Activated naive CD8-positive, alpha-beta T cell treated with anti-CD3 and anti-CD28 coated beads, Interleukin-2, amount 10 ng/mL, durations not matched to agents 7 days and 5 days (primary cell): ENCODE measurements around the gene AKAP6. TPM values are rescaled to one million over a fixed set of nuclear protein-coding genes. Genes with fewer than 3 reads are reported as not detected.
A peak's percentile ranks its signal among the peaks of the same experiment; 100 is the strongest.

Experiments used
- ATAC-seq: fragments of 150-1000 bp; cut with Tn5 transposase; one replicate; pipeline ENCODE4 v1.10.0; 2021; ENCODE audit warnings: low read depth, moderate library complexity
- POLR2A ChIA-PET: fragments of 350-600 bp; sonication (Branson Sonifier 250); formaldehyde crosslinking; loops from one replicate; lab custom pipeline; 2021; ENCODE audit warnings: antibody characterized with exemption; lab: Charles Lee
- DNase-seq: peaks from one replicate; pipeline ENCODE4 v3.0.0; 2021
- H3K27ac Mint-ChIP-seq: one replicate; pipeline ENCODE4 v1.8.0; 2022; ENCODE audit warnings: mild to moderate bottlenecking, mixed read lengths
- H3K27me3 Mint-ChIP-seq: one replicate; pipeline ENCODE4 v1.8.0; 2022; ENCODE audit warnings: mild to moderate bottlenecking, moderate library complexity, mixed read lengths
- H3K36me3 Mint-ChIP-seq: one replicate; pipeline ENCODE4 v1.8.0; 2021; ENCODE audit warnings: mild to moderate bottlenecking, mixed read lengths
- H3K4me1 Mint-ChIP-seq: one replicate; pipeline ENCODE4 v1.8.0; 2021; ENCODE audit warnings: mixed read lengths
- H3K4me3 Mint-ChIP-seq: one replicate; pipeline ENCODE4 v1.8.0; 2022; ENCODE audit warnings: mild to moderate bottlenecking, moderate library complexity, mixed read lengths
- H3K9me3 Mint-ChIP-seq: one replicate; pipeline ENCODE4 v1.8.0; 2021; ENCODE audit warnings: mixed read lengths
- total RNA-seq, 2 experiments: library from RNA; stranded (reverse); gene quantifications; one replicate each; pipeline ENCODE4 v1.2.3, GENCODE V29; 2021

The AKAP6 gene
- total RNA-seq, 2 experiments from 2014 or later: 1.00 to 1.8 TPM

DNA sequence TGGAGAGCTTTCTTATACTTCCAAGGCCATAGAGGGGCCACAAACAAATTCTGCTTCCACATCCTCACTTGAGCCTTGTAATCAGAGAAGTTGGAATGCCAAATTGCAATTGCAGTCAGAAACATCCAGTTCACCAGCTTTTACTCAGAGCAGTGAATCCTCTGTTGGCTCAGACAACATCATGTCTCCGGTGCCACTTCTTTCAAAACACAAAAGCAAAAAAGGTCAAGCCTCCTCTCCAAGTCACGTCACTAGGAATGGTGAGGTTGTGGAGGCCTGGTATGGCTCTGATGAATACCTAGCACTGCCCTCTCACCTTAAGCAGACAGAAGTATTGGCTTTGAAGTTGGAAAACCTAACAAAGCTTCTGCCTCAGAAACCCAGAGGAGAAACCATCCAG, 217.1 kb downstream of the AKAP6 start:
- ATAC-seq (no peak), DNase-seq (no peak)
- Mint-ChIP-seq H3K27ac (no peak overlapping the region), H3K9me3 (no peaks in the 10 kb centered on the region), H3K27me3 (no peaks in the 10 kb centered on the region), H3K4me3 (no peak overlapping the region), H3K4me1 (peaks cover 3% of the 10 kb centered on the region), H3K36me3 (no peaks in the 10 kb centered on the region)
- POLR2A ChIA-PET: no interaction called here

DNA sequence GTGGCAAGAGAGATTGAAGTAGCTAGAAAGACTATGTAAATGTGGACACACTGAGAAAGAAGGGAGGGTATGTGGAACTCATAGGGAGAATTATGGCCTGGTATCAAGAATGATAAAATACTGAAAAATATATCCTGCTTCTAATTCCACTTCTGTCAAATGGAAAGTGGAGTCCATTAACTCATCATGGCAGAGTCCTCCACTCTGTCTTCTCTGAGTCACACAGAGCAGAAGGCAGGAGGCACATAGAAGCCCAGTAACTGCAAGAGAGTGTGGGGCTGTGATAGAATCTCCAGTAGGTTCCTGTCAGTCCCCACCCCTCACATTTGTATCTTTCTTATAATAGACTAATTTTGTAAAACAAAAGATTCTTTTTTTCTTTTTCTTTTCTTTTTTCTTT, 223.7 kb downstream of the AKAP6 start:
- POLR2A ChIA-PET: no interaction called here
- Mint-ChIP-seq H3K4me3 (no peak overlapping the region), H3K36me3 (no peaks in the 10 kb centered on the region), H3K27me3 (no peaks in the 10 kb centered on the region), H3K4me1 (no peaks in the 10 kb centered on the region), H3K9me3 (no peaks in the 10 kb centered on the region), H3K27ac (no peak overlapping the region)
- ATAC-seq (no peak), DNase-seq (no peak)

DNA sequence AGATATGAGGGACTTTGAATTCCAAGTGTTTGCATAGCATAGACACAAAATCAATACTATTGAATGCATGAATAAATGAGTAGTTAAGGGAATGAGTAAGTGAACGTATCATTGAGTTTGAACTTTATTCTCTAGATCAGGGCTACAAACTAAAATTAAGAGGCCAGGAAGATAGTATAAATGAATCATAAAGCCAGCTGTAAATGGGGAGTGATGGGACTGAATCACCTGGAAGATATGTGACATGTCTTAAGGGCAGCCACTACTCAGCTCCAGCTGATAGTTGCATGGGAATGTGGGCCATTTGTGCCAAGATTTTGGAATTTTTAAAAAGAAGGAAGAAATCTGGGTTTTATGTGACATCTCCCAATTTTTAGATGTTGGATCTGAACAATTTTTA, 229.9 kb downstream of the AKAP6 start:
- POLR2A ChIA-PET: no interaction called here
- no peak for ATAC-seq
- Mint-ChIP-seq H3K4me1 (peaks cover 5% of the 10 kb centered on the region), H3K9me3 (no peaks in the 10 kb centered on the region), H3K4me3 (no peak overlapping the region), H3K36me3 (no peaks in the 10 kb centered on the region), H3K27ac (no peak overlapping the region), H3K27me3 (no peaks in the 10 kb centered on the region)
- no peak for DNase-seq

DNA sequence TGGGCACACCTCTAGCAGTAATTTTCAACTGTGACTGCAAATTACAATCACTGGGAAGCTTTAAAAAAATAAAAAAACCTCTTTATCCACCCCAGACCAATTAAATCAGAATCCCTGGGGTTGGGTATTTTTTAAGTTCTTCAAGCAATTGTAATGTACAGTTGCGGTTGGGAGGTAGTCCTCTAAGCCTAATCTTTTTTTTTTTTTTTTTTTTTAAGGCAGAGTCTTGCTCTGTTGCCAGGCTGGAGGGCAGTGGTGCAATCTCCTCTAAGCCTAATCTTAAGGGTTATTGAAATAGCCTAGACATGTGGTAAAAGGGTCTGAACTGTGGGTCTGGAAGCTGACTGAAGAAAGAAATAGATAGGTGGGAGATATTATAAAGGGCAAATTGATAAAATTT, 230.5 kb downstream of the AKAP6 start:
- no peak overlapping the region for H3K27ac Mint-ChIP-seq
- H3K4me3 Mint-ChIP-seq: no peak overlapping the region
- H3K27me3 Mint-ChIP-seq: no peaks in the 10 kb centered on the region
- H3K4me1 Mint-ChIP-seq: peaks cover 10% of the 10 kb centered on the region
- ATAC-seq (no peak), DNase-seq (no peak)
- POLR2A ChIA-PET: no interaction called here
- H3K36me3 Mint-ChIP-seq: no peaks in the 10 kb centered on the region
- H3K9me3 Mint-ChIP-seq: no peaks in the 10 kb centered on the region

DNA sequence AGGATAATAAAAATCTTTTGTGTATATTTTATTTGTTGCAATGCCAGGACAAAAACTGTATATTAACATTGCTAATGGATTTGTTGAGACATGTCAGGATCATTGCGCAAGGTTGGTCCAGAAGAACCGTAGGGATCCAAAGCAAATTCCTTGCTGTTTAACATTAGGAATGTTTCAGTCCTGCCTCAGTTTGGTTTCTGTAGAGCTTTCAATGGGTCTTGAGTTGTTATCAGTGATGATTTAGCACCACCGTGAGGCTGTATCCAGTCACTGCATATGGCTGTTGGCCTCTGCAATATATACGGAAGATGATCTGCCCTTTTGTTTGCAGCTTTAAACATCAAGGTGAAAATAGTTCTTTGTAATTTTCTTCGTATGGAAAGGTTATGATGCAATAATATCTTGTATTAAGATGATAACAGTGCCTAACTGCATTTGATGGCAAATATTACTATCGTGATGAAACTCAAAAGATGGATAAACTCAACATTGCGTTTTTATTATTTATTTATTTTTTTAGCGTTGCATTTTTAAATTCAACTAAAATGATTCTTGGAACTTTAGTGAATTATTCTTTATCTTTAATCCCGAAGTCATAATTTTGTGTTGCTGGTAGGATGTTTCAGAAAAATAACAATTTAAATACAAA, 231.2 kb downstream of the AKAP6 start:
- DNase-seq (no peak), ATAC-seq (peak; percentile 57)
- Mint-ChIP-seq H3K27ac (no peak overlapping the region), H3K9me3 (no peaks in the 10 kb centered on the region), H3K4me1 (peaks cover 16% of the 10 kb centered on the region), H3K27me3 (no peaks in the 10 kb centered on the region), H3K36me3 (no peaks in the 10 kb centered on the region), H3K4me3 (no peak overlapping the region)
- POLR2A ChIA-PET: no interaction called here

DNA sequence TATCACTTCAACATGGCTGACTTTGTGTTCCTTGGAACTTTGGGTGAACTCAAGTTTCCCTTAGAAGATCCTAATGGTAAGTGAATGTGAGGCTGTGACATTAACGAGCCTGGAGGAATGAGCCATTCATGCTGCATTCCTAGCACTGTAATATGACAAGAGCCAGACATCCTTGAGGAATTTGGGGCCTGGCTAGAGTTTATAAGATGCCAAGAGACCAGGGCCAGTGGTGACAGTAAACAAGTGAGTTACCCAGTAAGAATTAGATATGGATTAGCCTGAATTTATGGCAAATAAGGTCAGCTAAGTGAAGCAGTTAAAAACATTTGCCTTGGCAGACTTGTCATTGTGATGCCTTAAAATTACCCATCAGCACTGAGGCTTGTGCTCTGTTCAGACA, 232.4 kb downstream of the AKAP6 start:
- Mint-ChIP-seq H3K27me3 (no peaks in the 10 kb centered on the region), H3K36me3 (no peaks in the 10 kb centered on the region), H3K4me3 (no peak overlapping the region), H3K27ac (no peak overlapping the region), H3K9me3 (no peaks in the 10 kb centered on the region), H3K4me1 (peaks cover 20% of the 10 kb centered on the region)
- DNase-seq (no peak), ATAC-seq (no peak)
- POLR2A ChIA-PET: no interaction called here

DNA sequence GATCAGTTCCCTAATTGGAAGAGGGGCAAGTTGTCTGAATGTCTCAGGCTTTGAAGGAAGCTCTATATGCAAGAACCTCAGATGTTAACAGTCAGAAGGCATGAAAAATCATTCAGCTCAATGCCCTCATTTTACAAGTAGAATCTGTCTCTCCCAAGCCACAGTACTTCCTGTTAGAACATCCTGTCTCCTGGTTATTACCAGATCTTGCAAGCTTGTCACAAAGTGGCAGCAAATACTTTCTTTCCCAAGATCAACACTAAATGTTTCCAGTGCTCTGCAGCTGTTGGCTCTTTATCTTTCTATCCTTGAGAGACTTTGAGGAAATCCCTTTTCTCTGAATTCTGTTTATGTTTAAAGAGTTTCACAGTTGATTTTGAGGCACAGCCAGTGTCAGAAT, 235.5 kb downstream of the AKAP6 start:
- peak; percentile 79 for ATAC-seq
- H3K27me3 Mint-ChIP-seq: peaks cover 5% of the 10 kb centered on the region
- peak overlapping the region; percentile 40 for H3K27ac Mint-ChIP-seq
- peaks cover 20% of the 10 kb centered on the region for H3K4me1 Mint-ChIP-seq
- H3K9me3 Mint-ChIP-seq: no peaks in the 10 kb centered on the region
- H3K4me3 Mint-ChIP-seq: peak overlapping the region; percentile 20
- POLR2A ChIA-PET: interaction anchor here (1.0 kb wide), 1 partner anchor 488 kb away, joined by 3 read pairs; the partner anchor contains the start of gene ARHGAP5
- DNase-seq: no peak
- no peaks in the 10 kb centered on the region for H3K36me3 Mint-ChIP-seq

DNA sequence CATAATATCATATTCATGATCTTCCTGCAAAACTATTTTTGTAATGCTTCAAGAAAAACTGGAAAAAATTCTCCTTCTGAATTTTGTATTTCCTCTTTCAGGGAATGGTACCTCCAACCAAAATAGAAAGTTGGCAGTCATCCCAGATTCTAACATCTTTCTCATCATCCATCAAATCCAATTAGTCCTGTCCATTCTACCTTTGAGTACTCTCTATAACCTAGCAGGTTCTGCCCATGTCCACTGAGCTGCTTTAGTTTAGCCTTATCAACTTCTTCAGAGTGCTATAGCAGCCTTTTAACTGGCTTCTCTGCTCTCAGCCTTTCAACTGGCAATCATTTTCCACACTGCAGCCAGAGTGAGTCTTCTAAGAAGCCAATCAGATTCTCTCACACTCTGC, 236.2 kb downstream of the AKAP6 start:
- DNase-seq: no peak
- POLR2A ChIA-PET: no interaction called here
- peaks cover 5% of the 10 kb centered on the region for H3K27me3 Mint-ChIP-seq
- no peak for ATAC-seq
- H3K36me3 Mint-ChIP-seq: no peaks in the 10 kb centered on the region
- H3K9me3 Mint-ChIP-seq: no peaks in the 10 kb centered on the region
- no peak overlapping the region for H3K27ac Mint-ChIP-seq
- no peak overlapping the region for H3K4me3 Mint-ChIP-seq
- peaks cover 20% of the 10 kb centered on the region for H3K4me1 Mint-ChIP-seq

DNA sequence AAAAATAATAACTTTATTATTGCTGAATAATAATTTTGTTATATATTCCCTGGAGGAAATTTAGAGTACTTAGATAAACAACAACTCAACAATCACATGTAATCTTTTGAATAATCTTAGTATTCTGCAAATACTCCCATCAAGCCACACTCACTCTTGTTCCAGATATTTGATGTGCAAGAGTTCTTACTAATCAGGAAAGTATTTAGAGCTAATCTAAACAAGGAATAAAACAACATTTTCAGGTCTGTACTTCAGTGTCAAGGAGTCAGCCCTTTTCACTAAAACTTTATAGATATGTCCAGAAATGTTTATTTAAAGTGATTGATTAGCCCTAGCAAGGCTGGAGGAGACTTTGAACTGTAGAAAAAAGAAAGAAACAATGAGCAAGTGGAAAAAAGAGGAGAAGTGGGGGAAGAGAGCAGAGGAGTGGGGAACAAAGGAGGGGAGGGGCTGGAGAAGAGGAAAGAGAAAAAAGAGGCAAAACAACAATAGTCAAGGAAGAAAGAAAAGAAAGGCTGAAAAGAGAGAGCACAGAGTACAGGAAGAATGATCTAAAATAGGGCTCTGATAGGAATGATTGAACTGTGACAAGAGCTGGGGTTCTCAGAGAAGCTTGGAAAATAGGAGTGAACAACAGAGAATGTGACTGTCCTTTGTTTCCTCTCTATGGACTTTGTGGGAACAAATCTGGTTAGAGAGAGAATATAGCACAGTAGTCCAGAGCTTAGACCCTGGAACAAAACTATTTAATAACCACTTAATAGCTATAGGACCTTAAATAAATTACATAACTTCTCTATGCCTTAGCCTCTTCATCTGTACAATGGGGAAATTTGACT, 238.7 kb downstream of the AKAP6 start:
- H3K4me1 Mint-ChIP-seq: peaks cover 20% of the 10 kb centered on the region
- ATAC-seq: no peak
- no peaks in the 10 kb centered on the region for H3K36me3 Mint-ChIP-seq
- POLR2A ChIA-PET: no interaction called here
- H3K9me3 Mint-ChIP-seq: no peaks in the 10 kb centered on the region
- H3K4me3 Mint-ChIP-seq: no peak overlapping the region
- DNase-seq: no peak
- H3K27ac Mint-ChIP-seq: no peak overlapping the region
- peaks cover 11% of the 10 kb centered on the region for H3K27me3 Mint-ChIP-seq

DNA sequence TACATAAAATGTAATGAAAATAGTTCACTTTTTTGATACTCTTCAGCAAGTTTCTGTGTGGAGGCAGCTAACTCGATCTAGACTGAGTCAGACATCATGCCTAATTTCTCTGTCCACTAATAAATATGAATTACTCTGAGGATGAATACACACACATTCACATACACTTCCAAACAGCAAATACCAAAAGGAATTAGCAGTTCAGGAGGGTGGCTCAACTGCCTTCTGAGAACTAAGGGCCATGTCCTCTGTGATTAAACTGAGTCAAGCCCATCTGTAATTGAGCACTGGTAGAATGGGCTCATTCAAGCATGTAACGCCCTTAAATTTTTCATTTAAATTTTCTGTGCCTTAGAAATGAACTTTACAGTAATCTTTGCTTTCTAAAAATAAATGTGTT, 242.5 kb downstream of the AKAP6 start:
- H3K4me3 Mint-ChIP-seq: no peak overlapping the region
- no peaks in the 10 kb centered on the region for H3K36me3 Mint-ChIP-seq
- DNase-seq (no peak), ATAC-seq (no peak)
- no peaks in the 10 kb centered on the region for H3K4me1 Mint-ChIP-seq
- no peaks in the 10 kb centered on the region for H3K9me3 Mint-ChIP-seq
- H3K27ac Mint-ChIP-seq: no peak overlapping the region
- H3K27me3 Mint-ChIP-seq: peaks cover 18% of the 10 kb centered on the region
- POLR2A ChIA-PET: no interaction called here

DNA sequence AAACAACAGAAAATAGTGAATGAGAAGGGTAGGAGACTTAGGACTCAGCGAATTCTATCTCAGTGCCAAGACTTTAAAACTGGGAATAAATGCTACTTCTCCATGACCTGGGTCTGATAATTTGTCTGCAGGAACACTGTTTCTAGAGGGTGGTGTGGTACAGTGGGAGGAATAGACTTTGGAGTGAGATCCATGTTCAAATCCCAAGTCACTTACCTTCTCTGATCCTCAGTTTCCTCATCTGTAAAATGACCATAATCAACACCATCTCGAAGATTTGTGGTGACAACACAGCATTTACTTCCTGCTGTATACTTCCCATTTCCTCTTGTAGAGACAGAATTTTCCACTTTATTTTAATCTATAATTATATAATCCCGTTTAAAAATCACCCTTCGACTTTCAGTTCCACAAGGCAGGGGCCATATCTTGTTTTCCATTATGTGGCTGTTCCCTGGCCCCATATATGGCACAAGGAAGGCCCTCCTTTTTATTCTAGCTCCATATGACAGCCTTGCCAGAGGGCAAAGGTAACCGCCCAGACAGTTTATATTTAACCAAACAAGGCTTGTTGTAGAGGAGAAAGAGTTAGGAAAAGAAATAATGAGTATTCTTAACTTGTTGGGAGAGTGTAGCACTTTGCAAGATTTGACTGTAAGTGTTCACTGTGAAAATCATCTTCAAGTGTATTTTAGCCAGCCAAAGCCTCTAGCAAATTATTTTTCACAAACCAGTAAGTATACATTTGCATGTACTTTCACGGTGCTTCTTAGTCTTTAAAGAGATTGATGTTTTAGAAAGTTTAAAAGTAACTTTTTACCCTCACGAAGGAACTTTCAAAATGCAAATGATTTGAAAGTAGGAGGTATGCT, 243.1 kb downstream of the AKAP6 start:
- Mint-ChIP-seq H3K9me3 (no peaks in the 10 kb centered on the region), H3K27ac (no peak overlapping the region), H3K4me3 (no peak overlapping the region), H3K4me1 (no peaks in the 10 kb centered on the region), H3K27me3 (peaks cover 20% of the 10 kb centered on the region), H3K36me3 (no peaks in the 10 kb centered on the region)
- POLR2A ChIA-PET: no interaction called here
- no peak for DNase-seq
- ATAC-seq: no peak

DNA sequence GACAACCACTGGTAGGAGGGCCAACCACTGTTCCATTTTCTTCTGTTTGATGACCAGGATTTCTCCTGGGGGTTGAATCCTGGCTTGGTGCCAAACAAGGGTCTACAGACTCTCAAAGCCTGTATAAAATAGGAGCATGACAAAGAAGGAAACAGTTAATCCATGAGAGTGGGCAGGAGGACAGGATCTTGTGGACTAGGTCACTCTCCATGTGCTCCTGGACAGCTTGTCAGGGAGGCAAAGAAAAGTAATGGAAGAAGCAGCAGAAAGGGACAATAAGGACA, 243.7 kb downstream of the AKAP6 start:
- no peak for ATAC-seq
- Mint-ChIP-seq H3K4me3 (no peak overlapping the region), H3K9me3 (no peaks in the 10 kb centered on the region), H3K4me1 (no peaks in the 10 kb centered on the region), H3K36me3 (no peaks in the 10 kb centered on the region), H3K27me3 (peaks cover 21% of the 10 kb centered on the region), H3K27ac (no peak overlapping the region)
- no peak for DNase-seq
- POLR2A ChIA-PET: no interaction called here

DNA sequence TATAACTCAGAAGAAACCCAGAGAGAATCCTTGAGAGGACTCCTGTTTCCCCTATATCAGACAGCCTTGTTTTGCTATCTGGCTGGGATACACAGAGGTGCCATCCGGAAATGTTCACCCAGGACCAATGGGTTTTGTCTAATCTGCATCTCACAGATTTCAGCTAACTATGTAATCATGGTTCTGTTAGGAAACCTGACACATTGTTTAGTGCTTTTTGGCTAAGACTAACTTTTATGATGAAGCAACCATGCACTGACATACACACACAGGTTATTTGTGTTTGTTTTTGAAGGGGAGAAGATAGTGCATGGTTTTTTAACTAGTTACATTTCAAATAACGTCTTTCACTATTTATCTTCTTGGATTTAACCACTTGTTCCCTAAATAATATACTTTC, 245.2 kb downstream of the AKAP6 start:
- POLR2A ChIA-PET: no interaction called here
- no peaks in the 10 kb centered on the region for H3K9me3 Mint-ChIP-seq
- no peak for DNase-seq
- no peaks in the 10 kb centered on the region for H3K36me3 Mint-ChIP-seq
- no peak overlapping the region for H3K27ac Mint-ChIP-seq
- H3K4me1 Mint-ChIP-seq: no peaks in the 10 kb centered on the region
- H3K4me3 Mint-ChIP-seq: no peak overlapping the region
- peaks cover 20% of the 10 kb centered on the region for H3K27me3 Mint-ChIP-seq
- no peak for ATAC-seq
